GF-D8 (cell line): ENCODE results near the gene FANCE.
A peak's percentile ranks its signal among the peaks of the same experiment; 100 is the strongest.
"Not testable (repeated sequence)": the region's sequence is repeated elsewhere in the genome, so short reads cannot be mapped to it uniquely, and the experiment has no call there.

Experiments
- DNase-seq: peaks from one replicate; lab custom pipeline; 2025; lab: John Stamatoyannopoulos, UW

FANCE gene

DNA sequence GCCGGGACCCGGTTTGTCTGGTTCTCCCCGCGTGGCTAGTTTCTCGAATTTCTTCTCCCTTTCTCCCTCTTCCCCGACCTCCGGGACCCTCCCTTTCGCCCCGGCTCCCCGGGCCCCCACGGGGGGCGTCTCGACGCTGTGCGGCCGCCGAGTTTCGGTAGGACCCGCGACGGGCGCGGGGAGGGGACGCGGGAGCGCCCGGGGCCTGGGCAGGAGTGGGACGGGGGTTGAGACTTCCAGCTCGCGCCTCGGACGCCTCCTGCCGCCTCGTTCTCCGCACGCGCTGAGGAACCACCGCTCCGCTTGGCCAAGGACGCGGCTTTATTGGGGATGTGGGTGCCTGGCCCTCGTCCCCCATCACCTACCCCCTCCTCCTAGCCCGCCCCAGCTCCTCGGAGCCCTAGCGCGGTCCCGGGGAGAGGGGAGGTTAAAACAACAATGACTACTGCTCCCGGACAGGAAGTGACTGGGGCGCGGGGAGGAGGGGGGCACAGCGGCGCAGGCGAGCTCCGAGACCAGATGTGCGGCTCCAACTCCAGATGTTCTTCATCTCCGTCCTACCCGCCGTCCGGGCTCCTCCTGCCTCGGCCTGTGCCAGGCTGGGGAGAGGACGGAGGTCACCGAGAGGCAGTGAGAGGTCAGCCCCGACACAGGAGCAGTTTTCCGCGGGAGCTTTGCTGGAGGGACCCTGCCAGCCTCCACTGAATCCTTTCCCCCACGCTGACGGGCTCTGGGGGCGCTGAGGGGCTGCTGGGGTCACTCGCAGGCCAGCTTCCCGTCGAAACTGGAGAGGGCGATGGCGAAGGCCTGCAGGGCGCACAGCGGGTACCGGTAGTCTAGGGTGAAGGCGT, 45.7 kb downstream of the FANCE start:
- peak; percentile 26 for DNase-seq

DNA sequence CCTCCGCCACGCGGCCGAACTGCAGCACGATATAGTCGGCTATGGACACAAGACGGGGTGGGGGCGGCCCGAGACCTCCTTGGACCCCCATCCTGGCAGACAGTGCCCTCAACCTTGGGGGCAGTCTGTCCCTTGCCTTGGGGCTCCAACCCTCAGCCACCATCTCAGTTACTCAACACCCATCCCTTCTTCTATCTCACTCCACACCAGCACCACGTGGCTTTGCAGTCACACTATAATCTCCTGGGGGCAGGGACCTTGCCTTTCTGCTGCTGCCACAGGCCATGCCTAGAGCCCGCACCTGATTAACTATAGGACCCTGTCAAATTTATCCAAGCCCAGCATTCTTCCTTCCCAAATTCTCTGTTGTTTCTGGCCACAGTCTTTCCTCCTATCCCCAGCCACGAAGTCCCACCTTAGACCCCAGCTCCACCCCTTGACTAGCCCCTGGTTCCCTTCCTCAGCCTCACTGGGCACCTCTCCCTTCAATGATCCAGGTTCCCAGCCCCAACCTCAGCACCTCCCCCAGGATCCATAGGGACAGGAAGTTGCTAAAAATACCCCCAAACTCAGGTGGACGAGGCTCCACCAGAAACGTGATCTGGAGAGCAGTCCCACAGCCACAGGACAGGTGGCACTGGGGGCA, 46.4 kb downstream of the FANCE start:
- DNase-seq: peak; percentile 23

DNA sequence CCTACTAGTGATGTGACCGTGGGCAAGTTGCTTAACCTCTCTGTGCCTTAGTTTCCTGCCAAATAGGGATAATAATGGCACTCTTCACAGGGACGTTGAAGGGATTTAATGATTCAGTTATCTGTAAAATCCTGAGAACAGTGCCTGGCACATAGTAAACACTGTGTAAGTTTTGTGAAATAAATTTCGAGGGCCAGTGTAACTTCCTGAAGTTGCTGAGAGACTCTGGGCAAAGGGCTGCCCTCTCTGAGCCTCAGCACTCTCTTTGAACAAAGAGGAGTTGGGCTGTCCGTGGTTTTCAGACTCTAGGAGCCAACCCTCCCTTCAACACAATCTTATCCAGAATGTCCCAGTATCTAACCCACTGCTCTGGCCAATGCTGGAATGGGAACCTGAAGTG, 47.2 kb downstream of the FANCE start:
- no peak for DNase-seq

DNA sequence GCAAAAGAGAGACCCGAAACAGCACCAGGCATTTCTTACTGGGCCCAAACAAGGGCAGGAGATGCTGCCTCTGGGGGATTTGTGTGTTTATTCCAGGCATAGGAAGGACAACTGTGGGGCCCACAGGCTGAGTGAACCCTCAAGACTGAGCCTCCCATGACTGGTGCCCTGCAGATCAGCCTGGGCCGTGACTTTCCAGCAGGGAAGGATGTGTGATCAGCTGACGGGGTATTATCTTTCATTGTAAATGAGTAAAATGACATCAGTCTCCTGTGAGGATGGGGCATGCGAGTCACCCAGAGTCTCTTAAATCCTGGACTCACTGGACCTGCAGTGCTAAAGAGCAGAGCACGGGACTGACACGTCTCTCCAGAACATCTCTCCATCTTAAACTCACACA, 48.6 kb downstream of the FANCE start:
- DNase-seq: no peak

DNA sequence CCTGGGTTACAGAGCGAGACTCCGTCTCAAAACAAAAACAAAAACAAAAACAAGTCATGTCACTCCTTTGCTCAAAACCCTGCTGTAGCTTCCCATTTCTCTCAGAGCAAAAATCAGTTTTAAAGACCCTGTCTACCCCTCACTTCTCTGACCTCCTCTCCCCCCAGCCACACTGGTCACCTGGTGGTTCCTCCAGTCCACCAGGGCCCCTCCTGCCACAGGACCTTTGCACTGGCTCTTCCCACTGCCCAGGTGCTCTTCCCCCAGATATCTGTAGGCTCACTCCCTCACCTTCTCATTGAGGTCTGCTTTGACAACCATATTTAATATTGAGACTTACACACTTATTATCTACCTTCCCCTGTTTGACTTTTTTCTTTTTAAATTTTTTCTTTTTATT, 49.6 kb downstream of the FANCE start:
- DNase-seq: no peak

DNA sequence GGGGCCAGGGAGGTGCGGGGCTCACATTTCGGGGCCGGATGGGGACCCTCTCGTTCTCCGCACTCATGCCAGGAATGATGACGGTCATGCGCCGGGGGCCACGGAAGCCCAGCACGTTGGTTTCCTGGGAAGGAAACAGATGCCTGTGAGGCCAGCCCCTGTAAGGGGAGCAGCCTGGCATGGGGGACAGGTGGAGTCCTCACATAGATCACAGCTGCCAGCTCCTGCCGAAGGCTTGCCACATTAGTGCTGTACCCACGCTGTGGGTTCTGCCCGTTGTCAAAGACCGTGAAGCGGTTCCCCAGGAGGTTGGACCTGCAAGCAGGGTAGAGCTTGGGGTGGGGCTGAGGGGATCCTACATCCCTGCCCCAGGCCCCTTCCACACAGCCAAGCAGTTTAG, 51.4 kb downstream of the FANCE start:
- DNase-seq: no peak

DNA sequence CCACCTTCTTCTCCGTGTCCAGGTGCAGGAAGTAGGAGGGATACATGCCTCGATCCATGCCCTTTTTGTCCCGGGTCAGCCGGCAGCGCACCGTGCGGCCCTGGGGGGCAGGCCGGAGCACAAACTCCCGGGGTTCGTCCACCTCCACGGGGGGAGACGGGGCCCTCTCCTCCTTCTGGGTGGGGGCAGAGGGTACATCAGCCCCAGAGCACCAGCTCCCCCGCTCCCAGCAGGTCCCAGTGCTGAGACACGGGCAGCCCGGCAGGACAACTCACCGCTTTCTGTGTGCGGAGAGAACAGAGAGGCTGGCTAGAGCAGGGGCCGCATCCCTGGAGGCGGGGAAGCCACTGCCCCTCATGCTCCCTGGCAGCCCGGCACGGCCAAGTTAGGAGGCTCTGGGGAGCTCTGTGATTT, 53.9 kb downstream of the FANCE start:
- DNase-seq: no peak

DNA sequence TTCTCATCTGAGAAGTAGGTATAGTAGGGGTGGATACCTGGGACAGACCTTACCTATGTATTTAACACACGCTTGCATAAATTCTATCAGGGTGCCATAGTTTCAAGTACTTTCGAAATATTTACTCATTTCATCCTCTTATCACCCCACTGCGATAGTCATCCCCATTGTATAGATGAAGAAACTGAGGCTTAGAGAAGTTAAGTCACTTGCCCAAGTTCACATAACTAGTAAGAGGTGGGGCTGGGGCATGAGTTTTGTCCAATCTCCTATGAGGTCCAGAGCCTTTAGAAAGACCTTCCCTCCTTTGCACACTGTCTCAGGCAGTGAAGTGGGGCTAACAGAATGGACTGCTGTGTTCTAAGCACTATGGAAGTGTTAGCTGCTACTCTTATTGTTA, 54.4 kb downstream of the FANCE start:
- no peak for DNase-seq

DNA sequence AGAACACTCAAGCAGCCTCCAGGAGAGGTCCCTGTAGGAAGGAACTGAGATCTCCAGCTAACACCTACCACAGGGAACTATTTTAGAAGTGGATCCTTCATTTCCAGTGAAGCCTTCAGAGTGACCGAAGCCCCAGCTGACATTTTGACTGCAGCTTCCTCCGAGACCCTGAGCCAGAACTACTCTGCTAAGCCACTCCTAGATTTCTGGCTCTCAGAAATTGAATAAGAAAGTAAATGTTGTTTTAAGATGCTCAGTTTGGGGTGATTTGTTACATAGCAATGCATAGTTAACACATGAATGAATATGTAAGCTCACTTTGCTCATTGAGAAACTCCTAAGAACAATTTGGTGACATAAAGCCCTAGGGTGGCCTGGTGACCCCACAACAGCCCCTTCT, 55.1 kb downstream of the FANCE start:
- no peak for DNase-seq

DNA sequence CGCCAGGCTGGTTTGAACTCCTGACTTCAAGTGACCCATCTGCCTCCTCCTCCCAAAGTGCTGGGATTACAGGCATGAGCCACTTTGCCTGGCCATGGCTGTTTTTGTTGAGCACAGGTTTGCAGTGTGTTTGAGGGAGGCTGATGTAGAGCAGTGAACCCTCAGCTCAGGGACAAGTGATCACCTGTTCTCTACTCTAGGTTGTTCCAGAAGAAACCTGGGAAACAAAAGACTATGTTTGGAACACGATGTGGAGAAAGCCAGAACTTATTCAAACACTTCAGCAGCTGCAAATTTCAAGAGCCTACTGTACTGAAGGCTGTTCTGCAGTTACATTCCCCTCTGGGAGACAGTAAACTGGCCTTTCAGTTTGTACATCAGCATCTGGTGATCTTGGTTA, 55.9 kb downstream of the FANCE start:
- no peak for DNase-seq

DNA sequence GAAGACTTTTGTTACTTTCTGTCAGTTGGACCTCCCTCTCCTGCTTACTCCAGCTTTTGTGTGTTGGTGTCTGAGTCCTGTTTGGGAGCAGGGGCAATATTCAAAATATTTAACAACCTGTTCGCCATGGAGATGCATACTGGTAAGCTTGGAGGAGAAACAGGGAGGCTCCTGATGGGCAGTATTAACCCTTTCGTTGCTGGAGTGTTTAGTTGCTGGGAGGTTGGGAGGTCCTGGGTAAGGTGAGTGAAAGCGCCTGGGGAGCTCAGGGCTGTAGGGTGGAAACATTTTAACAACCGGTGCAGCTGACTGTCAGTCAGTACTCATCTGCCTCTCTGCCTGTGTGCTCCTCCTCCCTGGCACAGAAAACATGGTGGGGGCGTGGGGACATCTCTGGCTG, 56.4 kb downstream of the FANCE start:
- no peak for DNase-seq

DNA sequence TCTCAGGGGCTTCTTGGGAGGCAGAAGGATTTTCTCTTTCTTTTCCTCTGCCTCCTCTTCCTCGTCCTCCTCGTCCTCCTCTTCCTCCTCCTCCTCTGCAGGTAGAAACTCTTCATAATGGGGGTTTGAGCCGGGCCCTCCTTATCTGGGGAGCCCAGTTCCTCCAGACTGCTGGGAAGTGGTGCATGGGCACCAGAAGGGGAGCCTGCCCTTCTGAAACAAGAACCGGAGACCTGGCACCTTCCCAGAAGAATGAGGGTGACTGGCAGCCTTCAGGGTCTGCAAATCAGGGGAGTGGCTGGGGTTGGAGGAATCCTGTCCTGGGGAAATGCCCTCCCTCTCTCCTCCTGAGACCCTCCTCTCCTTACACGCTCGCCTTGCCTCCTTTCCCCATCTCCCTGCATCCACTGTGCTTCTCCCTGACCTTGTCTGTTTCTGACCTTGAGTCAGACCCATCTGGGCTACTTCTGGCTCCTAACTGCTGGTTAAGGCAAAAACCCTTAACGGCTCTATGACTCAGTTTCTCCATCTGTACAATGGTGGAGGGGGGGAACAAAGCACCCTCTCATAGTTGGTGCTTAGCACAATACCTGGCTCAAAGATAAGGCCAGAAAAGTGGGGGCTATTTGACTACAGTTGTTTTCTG, 58.9 kb downstream of the FANCE start:
- no peak for DNase-seq

DNA sequence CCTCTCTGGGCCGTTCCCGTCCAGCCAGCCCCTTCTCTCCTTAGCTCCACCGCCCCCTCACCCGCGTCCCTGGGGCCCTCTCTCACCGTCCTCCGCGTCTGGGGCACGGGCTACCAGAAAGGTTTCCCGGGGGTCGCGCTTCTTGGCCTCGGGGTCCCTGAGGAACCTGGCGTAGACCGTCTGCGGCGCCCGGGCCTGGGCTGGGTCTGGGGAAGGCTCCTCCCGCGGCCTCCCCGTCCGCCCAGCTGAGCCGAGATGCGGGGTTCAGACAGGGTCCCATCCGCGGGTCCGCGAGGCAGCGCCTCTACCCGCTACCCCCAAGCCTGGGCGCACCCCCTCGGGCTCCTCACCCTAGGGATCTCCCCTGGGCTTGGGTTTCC, 59.4 kb downstream of the FANCE start:
- no peak for DNase-seq

DNA sequence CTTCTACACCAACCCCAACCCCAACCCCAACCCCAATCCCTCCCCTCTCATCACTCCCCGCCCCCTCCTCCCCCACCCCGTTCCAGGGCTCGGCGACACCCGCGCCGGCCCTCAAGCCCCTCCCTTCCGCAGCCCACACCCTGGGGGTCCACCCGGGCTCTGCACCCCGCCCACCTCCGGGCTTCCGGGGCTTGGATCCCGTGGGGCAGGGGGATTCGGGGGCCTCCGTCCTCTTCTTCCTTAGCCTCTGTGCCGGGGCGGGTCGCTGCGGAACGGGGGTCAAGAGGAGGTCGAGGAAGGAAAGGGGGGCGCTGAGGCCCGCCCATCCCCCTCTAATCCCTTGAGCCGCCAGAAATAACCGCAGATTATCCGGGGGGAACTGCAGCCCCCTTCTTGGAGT, 59.9 kb downstream of the FANCE start:
- DNase-seq: no peak

DNA sequence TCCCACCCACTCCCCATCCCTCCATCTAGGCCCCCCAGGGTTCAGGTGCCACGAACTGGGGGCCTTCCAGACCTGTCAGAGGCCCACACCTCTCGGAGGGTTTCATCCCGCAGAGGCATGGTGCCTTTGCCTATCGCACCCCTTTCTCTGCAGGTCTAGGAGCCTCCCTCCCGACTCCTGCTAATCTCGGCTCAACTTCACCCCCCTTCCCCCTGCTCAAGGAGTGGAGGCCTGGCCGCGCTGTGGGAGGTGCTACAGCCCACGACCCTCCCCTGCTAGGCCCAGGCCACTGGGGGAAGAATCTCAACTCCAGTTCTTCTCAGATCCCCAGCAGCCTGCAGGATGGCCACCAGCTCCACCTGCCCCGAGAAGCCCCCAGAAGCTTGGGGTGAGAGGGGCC, 60.6 kb downstream of the FANCE start, which contains the start of gene TULP1:
TSS of gene TULP1 (minus strand) at position 157 of the 400 bp plus-strand sequence. CDS start at position 119, 38 bp downstream.
- no peak for DNase-seq

DNA sequence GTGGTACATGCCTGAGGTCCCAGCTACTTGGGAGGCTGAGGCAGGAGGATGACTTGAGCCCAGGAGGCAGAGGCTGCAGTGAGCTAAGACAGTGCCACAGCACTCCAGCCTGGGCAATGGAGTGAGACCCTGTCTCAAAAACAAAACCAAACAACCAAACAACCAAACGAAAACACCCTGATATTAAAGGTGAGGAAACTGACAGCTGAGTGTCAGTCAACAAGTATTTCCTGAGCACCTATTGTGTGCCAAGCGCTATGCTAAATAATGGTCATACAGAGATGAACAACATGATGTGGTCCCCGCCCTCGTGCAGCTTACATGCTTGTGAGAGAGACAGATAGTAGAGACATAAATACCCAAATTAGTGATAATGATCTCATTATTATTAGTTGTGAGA, 62.4 kb downstream of the FANCE start:
- DNase-seq: no peak

DNA sequence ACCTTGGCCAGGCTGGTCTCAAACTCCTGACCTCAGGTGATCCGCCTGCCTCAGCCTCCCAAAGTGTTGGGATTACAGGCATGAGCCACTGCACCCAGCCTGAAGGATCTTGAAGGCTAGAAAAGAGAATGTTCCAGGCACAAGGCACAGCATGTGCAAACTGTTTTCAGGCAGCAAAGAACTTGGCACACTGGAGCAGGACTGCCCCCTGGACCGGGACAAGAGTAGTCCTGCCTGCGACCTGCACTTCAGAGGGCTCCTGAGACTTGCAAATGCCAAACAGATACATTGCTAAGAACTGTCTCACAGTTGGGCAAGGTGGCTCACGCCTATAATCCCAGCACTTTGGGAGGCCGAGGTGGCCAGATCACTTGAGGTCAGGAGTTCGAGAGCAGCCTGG, 63.8 kb downstream of the FANCE start:
- DNase-seq: not testable (repeated sequence)
